Activated T-helper 1 cell treated with anti-CD3 and anti-CD28 coated beads, Interleukin-12 subunit alpha, Interleukin-12 subunit beta, Interleukin-2, Interleukin-4 antibody, amounts not matched to agents 30 ng/mL and 10 ng/mL and 1 ng/mL, durations not matched to agents 14 hours and 24 hours and 36 hours (primary cell): ENCODE results near the gene KBTBD3. TPM values are rescaled to one million over a fixed set of nuclear protein-coding genes. Genes with fewer than 3 reads are reported as not detected.
"Not testable (repeated sequence)": the region's sequence is repeated elsewhere in the genome, so short reads cannot be mapped to it uniquely, and the experiment has no call there.

Experiments
- DNase-seq: peaks from one replicate; pipeline ENCODE4 v3.0.0; 2021; ENCODE audit warnings: low spot score
- H3K27ac Mint-ChIP-seq: one replicate; pipeline ENCODE4 v1.8.0; 2021; ENCODE audit warnings: mild to moderate bottlenecking, mixed read lengths
- H3K27me3 Mint-ChIP-seq: one replicate; pipeline ENCODE4 v1.8.0; 2022; ENCODE audit warnings: mild to moderate bottlenecking, moderate library complexity, mixed read lengths; ENCODE audit not compliant: insufficient read depth
- H3K36me3 Mint-ChIP-seq: one replicate; pipeline ENCODE4 v1.8.0; 2021; ENCODE audit warnings: low read depth, mixed read lengths
- H3K4me1 Mint-ChIP-seq: one replicate; pipeline ENCODE4 v1.8.0; 2021; ENCODE audit warnings: low read depth, mixed read lengths
- H3K4me3 Mint-ChIP-seq: one replicate; pipeline ENCODE4 v1.8.0; 2021; ENCODE audit warnings: mild to moderate bottlenecking, moderate library complexity, mixed read lengths
- H3K9me3 Mint-ChIP-seq: one replicate; pipeline ENCODE4 v1.8.0; 2021; ENCODE audit warnings: mixed read lengths
- intact Hi-C: fragments of 100-400 bp; cut with micrococcal nuclease; formaldehyde crosslinking; loops from one replicate; pipeline ENCODE4 v1.15.1; 2024
- total RNA-seq: library from RNA; stranded (reverse); gene quantifications from 2 replicates; pipeline ENCODE4 v1.2.3, GENCODE V29; 2022

The KBTBD3 gene
- total RNA-seq, 1 donor from 2014 or later, result 5.8 TPM

- H3K27me3 Mint-ChIP-seq, result no peaks in the 10 kb centered on the region
- H3K4me1 Mint-ChIP-seq, result peaks cover 51% of the 10 kb centered on the region
- intact Hi-C loops, result loop anchor here (10.0 kb wide), 1 partner anchor 1483 kb away; the partner anchor contains the start of gene ALKBH8
- H3K9me3 Mint-ChIP-seq, result no peaks in the 10 kb centered on the region
- DNase-seq, result no peak
- H3K36me3 Mint-ChIP-seq, result peaks cover 28% of the 10 kb centered on the region
- H3K4me3 Mint-ChIP-seq, result no peak overlapping the region
- no peak overlapping the region for H3K27ac Mint-ChIP-seq
Measured at GRCh38 chr11:106082096-106082495, 4.9 kb upstream of the KBTBD3 start.

DNA sequence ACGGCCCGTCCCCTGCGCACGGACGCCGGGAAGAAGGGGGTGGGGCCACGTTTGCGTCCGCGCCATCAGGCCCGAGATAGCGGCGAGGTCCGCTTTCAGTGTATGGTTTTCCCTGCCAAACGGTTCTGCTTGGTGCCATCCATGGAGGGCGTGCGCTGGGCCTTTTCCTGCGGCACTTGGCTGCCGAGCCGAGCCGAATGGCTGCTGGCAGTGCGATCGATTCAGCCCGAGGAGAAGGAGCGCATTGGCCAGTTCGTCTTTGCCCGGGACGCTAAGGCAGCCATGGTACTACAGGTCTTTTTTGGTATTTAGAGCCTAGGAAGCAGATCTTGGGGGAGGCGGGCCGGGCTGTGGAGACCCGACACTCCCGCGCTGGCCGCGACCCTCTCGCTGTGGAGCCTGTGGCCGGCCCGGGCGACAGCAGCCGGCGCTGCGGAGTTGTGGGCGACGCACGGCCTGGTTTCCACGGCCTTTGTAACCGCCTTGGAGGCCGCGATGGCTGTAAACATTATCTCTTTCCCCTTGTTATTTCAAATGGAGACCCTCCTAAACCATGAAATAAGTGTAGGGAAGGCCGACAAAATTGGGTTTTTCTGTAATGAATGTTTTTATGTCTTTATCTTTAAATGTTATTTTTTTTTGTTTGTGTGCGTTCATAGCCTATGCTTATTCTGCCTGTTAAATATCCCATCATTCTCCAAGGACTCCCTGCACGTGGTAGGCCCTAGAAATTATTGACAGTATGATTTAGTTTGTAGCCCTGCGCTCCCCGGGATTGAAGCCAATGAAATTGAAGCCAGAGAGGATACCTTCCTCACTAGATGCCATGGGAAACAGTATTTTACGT, 685 bp upstream of the KBTBD3 start, which contains the start of gene AASDHPPT:
Gene AASDHPPT (plus strand): TSS at position 54 of the 847 bp plus-strand sequence. CDS start 49 bp downstream, at position 103.
- Mint-ChIP-seq H3K36me3 (peaks cover 27% of the 10 kb centered on the region), H3K9me3 (no peaks in the 10 kb centered on the region), H3K27ac (peak within 1 kb of the TSS; percentile 95), H3K4me3 (peak within 1 kb of the TSS; percentile 96), H3K4me1 (peaks cover 64% of the 10 kb centered on the region), H3K27me3 (no peaks in the 10 kb centered on the region)
- intact Hi-C loops, result loop anchor here (1.0 to 10.0 kb wide), 7 partner anchors 9 to 1847 kb away; partner anchors contain the start of genes CWF19L2, MSANTD4 and RAB39A
- no peak for DNase-seq

- Mint-ChIP-seq H3K27me3 (no peaks in the 10 kb centered on the region), H3K27ac (peak overlapping the region; percentile 95), H3K4me3 (peak overlapping the region; percentile 96), H3K36me3 (peaks cover 23% of the 10 kb centered on the region), H3K9me3 (no peaks in the 10 kb centered on the region), H3K4me1 (peaks cover 54% of the 10 kb centered on the region)
- no peak for DNase-seq
- intact Hi-C loops, result loop anchor here (2.0 to 10.0 kb wide), 3 partner anchors 1380 to 1848 kb away; partner anchors contain the start of genes CWF19L2 and RAB39A
Measured at GRCh38 chr11:106076171-106076918, 802 bp downstream of the KBTBD3 start.

- no peak overlapping the region for H3K27ac Mint-ChIP-seq
- intact Hi-C loops, result loop anchor here (10.0 kb wide), 1 partner anchor 1852 kb away; the partner anchor contains the start of gene RAB39A
- no peak for DNase-seq
- H3K27me3 Mint-ChIP-seq, result no peaks in the 10 kb centered on the region
- no peak overlapping the region for H3K4me3 Mint-ChIP-seq
- H3K36me3 Mint-ChIP-seq, result peaks cover 12% of the 10 kb centered on the region
- H3K9me3 Mint-ChIP-seq, result no peaks in the 10 kb centered on the region
- H3K4me1 Mint-ChIP-seq, result peaks cover 23% of the 10 kb centered on the region
Measured at GRCh38 chr11:106072804-106073203, 4.3 kb downstream of the KBTBD3 start.

DNA sequence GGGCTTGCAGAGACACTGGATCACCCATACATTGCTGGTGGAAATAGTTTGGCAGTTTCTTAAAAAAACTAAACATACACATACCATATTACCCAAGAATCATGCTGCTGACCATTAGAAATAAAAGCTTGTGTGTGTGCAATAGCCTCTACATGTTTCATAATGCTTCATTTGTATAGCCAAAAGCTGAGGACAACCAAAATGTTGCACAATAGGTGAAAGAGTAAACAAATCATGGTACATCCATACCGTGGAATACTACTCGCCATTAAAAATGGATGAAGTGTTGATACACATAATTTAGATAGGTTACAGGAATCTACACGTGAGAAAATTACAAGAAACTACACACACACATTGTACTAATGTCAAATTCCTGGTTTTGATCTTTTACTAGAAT, 6.5 kb downstream of the KBTBD3 start:
- no peaks in the 10 kb centered on the region for H3K9me3 Mint-ChIP-seq
- H3K27me3 Mint-ChIP-seq, result no peaks in the 10 kb centered on the region
- H3K27ac Mint-ChIP-seq, result no peak overlapping the region
- peaks cover 13% of the 10 kb centered on the region for H3K4me1 Mint-ChIP-seq
- intact Hi-C loops, result loop anchor here (10.0 kb wide), 1 partner anchor 1854 kb away; the partner anchor contains the start of gene RAB39A
- no peak for DNase-seq
- no peak overlapping the region for H3K4me3 Mint-ChIP-seq
- peaks cover 12% of the 10 kb centered on the region for H3K36me3 Mint-ChIP-seq

GRCh38 chr11:106063009-106063408, 14.1 kb downstream of the KBTBD3 start:
- DNase-seq, result no peak
- H3K36me3 Mint-ChIP-seq, result peaks cover 2% of the 10 kb centered on the region
- intact Hi-C loops, result loop anchor here (2.0 kb wide), 1 partner anchor 32 kb away; no protein-coding TSS in a partner anchor
- H3K9me3 Mint-ChIP-seq, result no peaks in the 10 kb centered on the region
- peaks cover 15% of the 10 kb centered on the region for H3K4me1 Mint-ChIP-seq
- no peaks in the 10 kb centered on the region for H3K27me3 Mint-ChIP-seq
- H3K4me3 Mint-ChIP-seq, result no peak overlapping the region
- H3K27ac Mint-ChIP-seq, result no peak overlapping the region

DNA sequence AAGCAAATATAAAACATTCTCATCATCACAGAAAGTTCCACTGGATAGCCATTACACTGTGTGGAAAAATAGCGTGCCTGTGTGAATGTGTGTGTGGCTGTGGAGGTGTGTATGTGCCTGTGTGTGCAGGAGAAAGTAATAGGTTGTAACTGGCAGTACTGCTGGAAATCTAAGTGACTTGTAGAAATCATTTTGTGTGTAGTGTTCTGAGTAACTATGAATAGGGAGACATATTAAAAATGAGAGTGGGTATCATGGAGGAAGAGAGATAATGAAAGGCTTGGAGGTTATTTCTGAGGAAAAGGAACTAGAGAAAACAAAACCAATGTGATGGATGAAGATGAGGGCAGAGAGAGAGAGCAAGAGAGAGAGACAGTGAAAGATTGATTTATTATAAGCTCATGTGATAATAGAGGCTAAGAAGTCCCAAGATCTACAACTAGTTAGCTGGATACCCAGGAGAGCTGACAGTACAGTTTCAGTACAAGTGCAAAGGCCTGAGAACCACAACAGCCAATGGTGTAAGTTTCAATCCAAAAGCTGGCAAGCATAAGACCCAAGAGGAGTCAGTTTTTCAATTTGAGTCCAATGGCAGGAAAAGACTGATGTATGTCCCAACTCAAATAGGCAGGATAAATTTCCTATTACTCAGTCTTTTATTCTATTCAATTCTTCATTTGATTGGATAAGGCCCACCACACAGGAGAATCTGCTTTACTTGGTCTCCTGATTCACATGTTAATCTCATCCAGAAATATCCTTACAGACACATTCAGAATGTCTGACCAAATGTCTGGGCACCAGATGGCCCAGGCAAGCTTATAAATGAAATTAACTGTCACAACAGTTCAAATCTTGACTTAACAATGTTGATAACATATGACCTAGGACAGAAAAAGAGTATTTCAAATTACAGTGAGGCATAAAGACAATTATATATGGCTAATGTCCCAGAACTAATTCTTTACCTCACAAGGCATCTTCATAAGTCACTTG, 14.9 kb downstream of the KBTBD3 start:
- Mint-ChIP-seq H3K4me1 (peaks cover 15% of the 10 kb centered on the region), H3K36me3 (peaks cover 3% of the 10 kb centered on the region), H3K27me3 (no peaks in the 10 kb centered on the region), H3K4me3 (no peak overlapping the region), H3K27ac (peak overlapping the region; percentile 36), H3K9me3 (no peaks in the 10 kb centered on the region)
- intact Hi-C loops, result loop anchor here (1.0 to 2.0 kb wide), 2 partner anchors 15 to 31 kb away; partner anchors contain the start of genes AASDHPPT and KBTBD3
- no peak for DNase-seq

GRCh38 chr11:106061249-106061784, 15.8 kb downstream of the KBTBD3 start:
- no peak overlapping the region for H3K4me3 Mint-ChIP-seq
- H3K4me1 Mint-ChIP-seq, result peaks cover 15% of the 10 kb centered on the region
- H3K27me3 Mint-ChIP-seq, result no peaks in the 10 kb centered on the region
- DNase-seq, result no peak
- peaks cover 3% of the 10 kb centered on the region for H3K36me3 Mint-ChIP-seq
- no peaks in the 10 kb centered on the region for H3K9me3 Mint-ChIP-seq
- H3K27ac Mint-ChIP-seq, result no peak overlapping the region
- intact Hi-C loops, result no loop called here

- H3K27me3 Mint-ChIP-seq, result no peaks in the 10 kb centered on the region
- H3K4me3 Mint-ChIP-seq, result no peak overlapping the region
- DNase-seq, result no peak
- intact Hi-C loops, result no loop called here
- no peaks in the 10 kb centered on the region for H3K9me3 Mint-ChIP-seq
- H3K36me3 Mint-ChIP-seq, result peaks cover 3% of the 10 kb centered on the region
- H3K4me1 Mint-ChIP-seq, result peaks cover 15% of the 10 kb centered on the region
- no peak overlapping the region for H3K27ac Mint-ChIP-seq
Measured at GRCh38 chr11:106059617-106060016, 17.5 kb downstream of the KBTBD3 start.

DNA sequence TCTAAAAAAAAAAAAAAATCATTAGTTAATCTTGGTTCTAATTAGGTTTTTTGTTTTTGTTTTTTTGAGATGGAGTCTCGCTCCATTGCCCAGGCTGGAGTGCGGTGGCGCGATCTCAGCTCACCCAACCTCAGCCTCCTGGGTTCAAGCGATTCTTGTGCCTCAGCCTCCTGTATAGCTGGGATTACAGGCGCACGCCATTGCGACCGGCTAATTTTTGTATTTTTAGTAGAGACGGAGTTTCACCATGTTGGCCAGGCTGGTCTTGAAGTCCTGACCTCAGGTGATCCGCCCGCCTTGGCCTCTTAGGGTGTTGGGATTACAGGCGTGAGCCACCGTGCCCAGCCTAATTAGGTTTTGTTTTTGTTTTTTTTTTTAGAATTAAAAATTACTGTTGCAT, 18.8 kb downstream of the KBTBD3 start:
- H3K27ac Mint-ChIP-seq, intact Hi-C loops, H3K9me3 Mint-ChIP-seq, H3K27me3 Mint-ChIP-seq, H3K4me3 Mint-ChIP-seq, H3K36me3 Mint-ChIP-seq, DNase-seq: not testable (repeated sequence)
- peaks cover 15% of the 10 kb centered on the region for H3K4me1 Mint-ChIP-seq

GRCh38 chr11:106051103-106051502, 26.0 kb downstream of the KBTBD3 start:
- no peaks in the 10 kb centered on the region for H3K9me3 Mint-ChIP-seq
- H3K27ac Mint-ChIP-seq, result no peak overlapping the region
- H3K4me3 Mint-ChIP-seq, result no peak overlapping the region
- no peaks in the 10 kb centered on the region for H3K4me1 Mint-ChIP-seq
- no peaks in the 10 kb centered on the region for H3K36me3 Mint-ChIP-seq
- intact Hi-C loops, result no loop called here
- DNase-seq, result no peak
- peaks cover 2% of the 10 kb centered on the region for H3K27me3 Mint-ChIP-seq
